Muscle layer of colon (tissue), 2 donors: Measurements from ENCODE around the gene THADA.
"Not testable (repeated sequence)": the region's sequence is repeated elsewhere in the genome, so short reads cannot be mapped to it uniquely, and the experiment has no call there.

Experiments used
- H3K27ac ChIP-seq: one replicate; pipeline ENCODE4 v1.7.0; 2013; ENCODE audit warnings: low read depth, mild to moderate bottlenecking, low read length, moderate library complexity
- H3K27me3 ChIP-seq, 2 donors: one replicate each; pipeline ENCODE4 v1.7.0; 2013; ENCODE audit warnings: low read length in 2 of 2, mild to moderate bottlenecking in 2 of 2; ENCODE audit not compliant: insufficient read depth in 2 of 2, control insufficient read depth in 1 of 2
- H3K36me3 ChIP-seq: one replicate; pipeline ENCODE4 v1.7.0; 2013; ENCODE audit warnings: mild to moderate bottlenecking, low read length; ENCODE audit not compliant: insufficient read depth
- H3K4me1 ChIP-seq: one replicate; pipeline ENCODE4 v1.7.0; 2013; ENCODE audit warnings: mild to moderate bottlenecking, low read length; ENCODE audit not compliant: insufficient read depth
- H3K4me3 ChIP-seq, 2 donors: one replicate each; pipeline ENCODE4 v1.7.0; 2013; ENCODE audit warnings: low read length in 2 of 2, low read depth in 1 of 2, mild to moderate bottlenecking in 1 of 2, moderate library complexity in 1 of 2
- H3K9ac ChIP-seq: one replicate; pipeline ENCODE4 v1.7.0; 2013; ENCODE audit warnings: low read length
- H3K9me3 ChIP-seq: one replicate; pipeline ENCODE4 v1.7.0; 2013; ENCODE audit warnings: mild to moderate bottlenecking, low read length
- donor health status: abdominal sarcoma.
- donor health status: Adenocarcinoma of cecum.

The THADA gene

DNA sequence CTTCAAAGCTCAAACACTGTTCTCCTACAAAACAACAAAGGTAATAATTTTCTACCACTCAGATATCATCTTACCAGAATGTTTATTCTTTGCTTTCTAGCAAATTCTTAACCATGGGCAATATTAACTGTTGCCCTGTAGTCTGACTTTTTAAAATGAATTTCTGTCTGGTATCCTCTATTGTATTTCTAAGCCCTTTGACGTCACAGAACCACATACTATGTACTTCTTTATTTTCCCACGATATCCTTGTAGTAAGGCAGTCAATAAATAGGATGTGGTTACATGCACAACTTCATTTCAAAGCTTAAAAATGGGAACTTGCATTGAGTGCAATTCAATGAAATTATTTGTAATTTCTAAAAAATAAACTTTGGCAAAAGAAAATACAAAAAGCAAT, 58.7 kb downstream of the THADA start:
- H3K36me3 ChIP-seq: no peaks in the 10 kb centered on the region
- H3K27ac ChIP-seq: no peak overlapping the region
- H3K9me3 ChIP-seq: no peaks in the 10 kb centered on the region
- no peaks in the 10 kb centered on the region for H3K27me3 ChIP-seq
- H3K9ac ChIP-seq: no peak overlapping the region
- peaks cover 24% of the 10 kb centered on the region for H3K4me1 ChIP-seq
- no peak overlapping the region for H3K4me3 ChIP-seq

DNA sequence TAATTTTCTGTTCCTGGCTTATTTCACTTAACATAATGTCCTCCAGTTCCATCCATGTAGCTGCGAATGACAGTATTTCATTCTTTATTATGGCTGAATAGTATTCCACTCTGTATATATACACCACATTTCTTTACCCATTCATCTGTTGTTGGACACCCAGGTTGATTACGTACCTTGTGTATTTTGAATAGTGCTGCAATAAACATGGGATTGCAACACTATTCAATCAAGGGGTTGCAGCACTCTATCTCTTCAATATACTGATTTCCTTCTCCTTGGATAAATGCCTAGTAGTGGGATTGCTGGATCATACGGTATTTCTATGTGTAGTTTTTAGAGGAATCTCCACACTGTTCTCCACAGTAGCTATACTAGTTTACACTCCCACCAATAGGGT, 61.3 kb downstream of the THADA start:
- peaks cover 22% of the 10 kb centered on the region for H3K4me1 ChIP-seq
- no peak overlapping the region for H3K27ac ChIP-seq
- no peaks in the 10 kb centered on the region for H3K27me3 ChIP-seq
- no peak overlapping the region for H3K4me3 ChIP-seq
- no peak overlapping the region for H3K9ac ChIP-seq
- H3K9me3 ChIP-seq: no peaks in the 10 kb centered on the region
- no peaks in the 10 kb centered on the region for H3K36me3 ChIP-seq

DNA sequence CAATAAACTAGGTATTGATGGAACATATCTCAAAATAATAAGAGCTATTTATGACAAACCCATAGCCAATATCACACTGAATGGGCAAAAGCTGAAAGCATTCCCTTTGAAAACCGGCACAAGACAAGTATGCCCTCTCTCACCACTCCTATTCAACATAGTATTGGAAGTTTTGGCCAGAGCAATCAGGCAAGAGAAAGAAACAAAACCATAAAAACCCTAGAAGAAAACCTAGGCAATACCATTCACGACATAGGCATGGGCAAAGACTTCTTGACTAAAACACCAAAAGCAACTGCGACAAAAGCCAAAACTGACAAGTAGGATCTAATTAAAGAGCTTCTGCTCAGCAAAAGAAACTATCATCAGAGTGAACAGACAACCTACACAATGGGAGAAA, 63.3 kb downstream of the THADA start:
- not testable (repeated sequence) for H3K36me3 ChIP-seq, H3K27me3 ChIP-seq, H3K4me3 ChIP-seq

DNA sequence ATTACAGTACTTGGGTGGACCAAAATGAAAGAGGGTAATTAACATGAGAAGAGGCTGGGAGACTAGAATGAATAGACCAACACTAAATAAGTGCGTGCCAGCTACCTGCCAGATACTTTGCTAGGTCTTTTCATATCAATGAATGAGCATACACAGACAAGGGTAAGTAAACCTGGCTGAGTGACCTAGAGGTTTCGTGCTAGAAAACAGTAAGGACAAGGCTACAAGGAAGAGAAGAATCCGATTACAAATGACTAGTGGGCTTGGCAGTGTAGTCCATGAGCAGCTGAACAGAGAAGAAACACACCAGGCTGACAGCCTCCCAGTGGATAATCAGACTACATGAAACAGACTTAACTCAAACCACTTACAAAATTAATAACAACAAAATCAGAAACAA, 64.6 kb downstream of the THADA start:
- no peaks in the 10 kb centered on the region for H3K27me3 ChIP-seq
- H3K36me3 ChIP-seq: no peaks in the 10 kb centered on the region
- H3K4me1 ChIP-seq: peaks cover 18% of the 10 kb centered on the region
- H3K9ac ChIP-seq: no peak overlapping the region
- no peak overlapping the region for H3K4me3 ChIP-seq
- no peak overlapping the region for H3K27ac ChIP-seq
- H3K9me3 ChIP-seq: no peaks in the 10 kb centered on the region

More for the DNA sequence above, 63.3 kb downstream of the THADA start:
- H3K9me3 ChIP-seq, H3K27ac ChIP-seq, H3K9ac ChIP-seq: not testable (repeated sequence)
- peaks cover 12% of the 10 kb centered on the region for H3K4me1 ChIP-seq

DNA sequence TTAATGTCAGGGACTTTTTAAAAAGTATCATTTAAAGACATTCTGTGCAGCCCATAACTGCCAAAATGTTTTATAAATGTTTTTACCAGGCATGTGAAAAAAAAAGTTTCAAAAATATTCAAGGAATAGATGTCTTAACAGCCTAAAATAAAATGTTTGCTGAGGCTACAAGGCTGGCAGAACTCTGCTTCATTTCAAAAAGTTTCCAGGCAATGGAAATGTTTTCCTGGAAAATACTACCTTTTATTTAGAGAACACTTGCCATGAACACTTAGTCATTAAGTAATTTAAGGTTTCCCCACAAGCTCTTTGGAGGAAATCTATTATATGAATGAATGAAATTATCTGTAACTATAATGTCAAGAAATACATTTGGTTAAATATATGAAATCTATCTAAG, 68.8 kb downstream of the THADA start:
- Histone ChIP-seq H3K4me1 (peaks cover 45% of the 10 kb centered on the region), H3K27me3 (no peaks in the 10 kb centered on the region), H3K4me3 (no peak overlapping the region), H3K27ac (peak overlapping the region; percentile 42), H3K9ac (no peak overlapping the region), H3K9me3 (no peaks in the 10 kb centered on the region), H3K36me3 (no peaks in the 10 kb centered on the region)

DNA sequence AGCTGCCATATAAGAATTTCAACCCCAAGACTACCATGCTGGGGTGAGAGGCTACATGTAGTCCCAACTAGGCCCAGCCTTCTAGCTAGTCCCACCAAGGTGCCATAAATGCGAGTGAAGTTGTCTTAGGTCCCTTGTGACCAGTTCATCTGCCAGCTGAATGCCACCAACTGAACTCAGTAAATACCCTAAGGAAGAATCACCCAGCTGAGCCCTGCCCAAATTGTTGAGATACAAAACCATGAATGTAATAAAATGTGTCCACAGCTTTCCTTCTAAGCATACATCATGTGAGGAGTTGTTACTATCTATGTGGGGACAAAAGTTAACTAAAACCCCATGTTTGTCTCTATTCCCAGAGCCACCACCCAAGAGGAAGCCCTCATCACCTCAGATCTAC, 70.3 kb downstream of the THADA start:
- peaks cover 41% of the 10 kb centered on the region for H3K4me1 ChIP-seq
- no peak overlapping the region for H3K9ac ChIP-seq
- no peaks in the 10 kb centered on the region for H3K9me3 ChIP-seq
- H3K27me3 ChIP-seq: no peaks in the 10 kb centered on the region
- peak overlapping the region; percentile 8 for H3K27ac ChIP-seq
- H3K36me3 ChIP-seq: no peaks in the 10 kb centered on the region
- no peak overlapping the region for H3K4me3 ChIP-seq

DNA sequence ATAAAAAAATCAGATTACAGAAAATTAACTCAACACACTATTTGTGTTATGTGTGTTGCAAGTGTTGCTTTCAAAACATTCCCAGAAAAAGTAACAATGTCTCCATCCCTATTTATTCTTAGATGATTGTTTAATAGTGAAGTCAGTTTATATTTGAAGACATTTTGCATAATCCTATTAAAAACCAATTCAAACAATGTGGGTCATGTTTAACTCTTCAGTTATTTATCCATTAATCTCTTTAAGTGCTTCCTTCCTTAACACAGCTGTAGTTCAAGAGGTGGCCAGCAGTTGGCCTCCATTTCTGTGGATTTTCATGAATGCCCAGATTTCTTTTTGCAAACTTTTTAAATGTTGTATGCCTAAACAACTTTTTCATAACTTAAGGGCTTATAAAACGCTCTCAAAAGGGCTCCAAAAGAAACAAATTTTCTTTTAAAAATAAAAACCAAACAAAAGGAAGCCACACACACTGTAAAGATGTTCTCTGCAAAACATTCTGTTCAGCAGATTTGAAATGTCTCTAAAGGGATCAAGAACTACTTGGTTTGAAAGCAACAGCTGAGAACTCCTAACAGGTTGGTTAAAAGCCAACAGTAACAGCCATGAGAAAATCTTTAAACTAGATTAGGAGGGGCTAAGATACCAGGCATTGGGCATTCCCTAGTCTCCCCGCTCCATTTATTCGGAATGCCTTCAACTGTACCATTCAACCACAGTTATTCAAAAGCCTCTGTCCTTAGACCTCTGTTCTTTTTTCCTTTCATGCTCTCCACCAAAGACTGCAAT, 71.5 kb downstream of the THADA start:
- Histone ChIP-seq H3K9me3 (no peaks in the 10 kb centered on the region), H3K36me3 (no peaks in the 10 kb centered on the region), H3K4me1 (peaks cover 49% of the 10 kb centered on the region)

DNA sequence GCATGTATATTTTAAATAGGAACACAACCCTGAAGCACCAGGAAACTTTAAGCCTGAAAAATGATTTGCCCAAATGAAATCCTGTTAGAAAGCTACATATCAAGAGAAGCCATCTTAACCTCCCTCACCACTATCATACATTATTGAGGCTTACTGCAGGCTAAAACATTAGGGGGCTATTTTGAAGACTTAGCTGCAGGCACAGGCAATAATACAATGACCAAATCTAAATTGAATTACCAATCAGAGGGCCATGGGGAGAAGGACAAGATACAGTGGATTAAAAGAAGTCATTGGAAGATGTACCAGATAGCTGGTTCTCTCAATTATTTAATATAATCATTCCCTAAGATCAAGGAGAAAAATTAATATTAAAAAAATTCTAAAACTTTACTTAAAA, 73.7 kb downstream of the THADA start:
- Histone ChIP-seq H3K27ac (no peak overlapping the region), H3K36me3 (no peaks in the 10 kb centered on the region), H3K27me3 (no peaks in the 10 kb centered on the region), H3K4me1 (peaks cover 64% of the 10 kb centered on the region), H3K4me3 (no peak overlapping the region), H3K9ac (no peak overlapping the region), H3K9me3 (no peaks in the 10 kb centered on the region)

More for the DNA sequence above, 71.5 kb downstream of the THADA start:
- no peak overlapping the region for H3K4me3 ChIP-seq
- no peak overlapping the region for H3K9ac ChIP-seq
- H3K27ac ChIP-seq: peak overlapping the region; percentile 52
- no peaks in the 10 kb centered on the region for H3K27me3 ChIP-seq

DNA sequence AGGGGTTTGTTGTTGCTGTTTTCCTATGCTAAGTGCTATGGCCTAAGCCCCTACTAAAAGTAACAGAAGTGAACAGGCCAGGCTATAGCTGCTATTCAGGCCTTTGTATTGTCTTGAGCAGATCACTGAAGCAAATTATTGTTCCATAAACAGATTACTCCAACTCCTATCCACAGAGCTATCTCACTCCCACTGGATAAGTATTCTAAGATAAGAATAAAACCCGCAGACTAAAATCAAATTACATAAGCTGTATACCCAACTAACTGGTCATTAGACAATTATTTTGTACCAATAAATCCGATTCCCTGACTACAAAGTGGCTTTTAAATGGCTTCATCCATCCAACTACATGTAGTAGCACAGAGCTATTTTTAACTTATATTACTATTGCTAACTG, 74.3 kb downstream of the THADA start:
- no peak overlapping the region for H3K4me3 ChIP-seq
- no peaks in the 10 kb centered on the region for H3K9me3 ChIP-seq
- H3K9ac ChIP-seq: no peak overlapping the region
- no peaks in the 10 kb centered on the region for H3K27me3 ChIP-seq
- H3K27ac ChIP-seq: peak overlapping the region; percentile 44
- peaks cover 65% of the 10 kb centered on the region for H3K4me1 ChIP-seq
- H3K36me3 ChIP-seq: no peaks in the 10 kb centered on the region

DNA sequence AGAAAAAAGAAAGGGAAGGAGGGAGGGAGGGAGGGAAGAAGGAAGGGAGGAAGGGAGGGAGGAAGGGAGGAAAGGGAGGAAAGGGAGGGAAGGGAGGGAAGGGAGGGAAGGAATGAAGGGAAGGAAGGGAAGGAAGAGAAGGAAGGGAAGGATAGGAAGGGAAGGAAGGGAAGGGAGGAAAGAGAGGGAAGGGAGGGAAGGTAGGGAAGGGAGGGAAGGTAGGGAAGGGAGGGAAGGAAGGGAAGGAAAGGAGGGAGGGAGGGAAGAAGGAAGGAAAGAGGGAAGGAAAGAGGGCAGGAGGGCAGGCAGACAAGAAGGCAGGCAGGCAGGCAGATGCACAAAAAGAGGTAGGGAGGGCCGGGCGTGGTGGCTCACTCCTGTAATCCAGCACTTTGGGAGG, 74.9 kb downstream of the THADA start:
- no peaks in the 10 kb centered on the region for H3K27me3 ChIP-seq
- peaks cover 65% of the 10 kb centered on the region for H3K4me1 ChIP-seq

DNA sequence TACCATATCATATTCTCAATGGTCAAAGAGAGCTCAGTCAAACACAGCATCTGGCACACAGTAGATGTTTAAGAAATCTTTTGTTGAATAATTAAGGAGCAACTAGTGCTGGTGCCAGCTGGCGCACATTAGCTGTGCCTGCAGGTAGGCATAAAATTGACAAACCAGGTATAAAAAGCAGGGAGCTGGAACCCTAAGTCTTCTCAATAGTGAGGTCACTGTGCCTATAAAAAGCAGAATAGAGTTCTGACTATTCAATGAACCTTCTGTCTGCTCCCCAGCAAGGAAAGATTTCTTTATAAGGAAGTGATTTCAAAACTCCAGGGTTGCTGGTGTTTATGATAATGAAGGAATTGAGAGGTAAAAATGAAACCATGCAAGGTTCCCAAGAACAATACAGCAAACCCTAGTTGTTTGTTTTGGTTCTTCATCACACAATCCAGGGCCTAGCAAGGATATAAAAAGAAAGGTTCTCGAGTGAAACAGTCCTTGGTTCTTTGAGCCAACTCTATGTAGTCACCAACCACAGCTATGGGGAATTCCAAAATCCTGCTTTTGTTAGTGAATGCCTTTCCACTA, 76.1 kb downstream of the THADA start:
- Histone ChIP-seq H3K4me1 (peaks cover 55% of the 10 kb centered on the region), H3K27me3 (no peaks in the 10 kb centered on the region), H3K9ac (peak overlapping the region; percentile 8), H3K36me3 (no peaks in the 10 kb centered on the region), H3K9me3 (no peaks in the 10 kb centered on the region), H3K4me3 (peak overlapping the region in 1 of 2 donors; percentile 12), H3K27ac (peak overlapping the region; percentile 68)

More for the DNA sequence above, 74.9 kb downstream of the THADA start:
- Histone ChIP-seq H3K4me3 (no peak overlapping the region), H3K36me3 (no peaks in the 10 kb centered on the region), H3K27ac (no peak overlapping the region), H3K9ac (no peak overlapping the region), H3K9me3 (no peaks in the 10 kb centered on the region)

DNA sequence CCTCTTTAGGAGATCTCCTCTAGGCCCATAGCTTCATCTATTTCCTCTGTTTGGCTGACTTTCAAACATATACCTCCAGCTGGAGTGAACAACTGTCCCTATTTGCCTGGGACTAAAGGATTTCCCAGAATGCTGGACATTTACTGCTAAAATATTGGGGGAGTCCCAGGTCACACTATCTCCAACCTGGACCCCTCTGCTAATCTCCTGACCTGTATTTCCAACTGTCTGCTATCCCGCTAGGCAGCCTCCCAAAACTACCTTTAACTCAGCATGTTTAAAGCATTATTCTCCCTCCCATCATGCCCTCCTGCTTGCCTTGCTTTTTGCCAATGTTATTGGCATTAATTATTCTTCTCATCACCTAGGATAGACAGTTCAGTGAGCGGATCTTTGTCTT, 77.1 kb downstream of the THADA start:
- no peaks in the 10 kb centered on the region for H3K27me3 ChIP-seq
- peak overlapping the region; percentile 68 for H3K27ac ChIP-seq
- H3K9me3 ChIP-seq: no peaks in the 10 kb centered on the region
- H3K36me3 ChIP-seq: no peaks in the 10 kb centered on the region
- no peak overlapping the region for H3K4me3 ChIP-seq
- no peak overlapping the region for H3K9ac ChIP-seq
- H3K4me1 ChIP-seq: peaks cover 45% of the 10 kb centered on the region
